H9 (cell line): ENCODE results near the gene KRTAP10-11. TPM values are rescaled to one million over a fixed set of nuclear protein-coding genes. Genes with fewer than 3 reads are reported as not detected.

ENCODE experiments used
- DNase-seq: peaks from one replicate; pipeline ENCODE4 v3.0.0-alpha.2; 2017
- H2AFZ ChIP-seq: one replicate; pipeline ENCODE4 v1.6.1; 2013; ENCODE audit warnings: mild to moderate bottlenecking, low read length, control low read depth, moderate library complexity
- H2AK5ac ChIP-seq: 2 replicates; pipeline ENCODE4 v1.6.1; 2013; ENCODE audit warnings: low read length, control low read depth, mixed read lengths; ENCODE audit not compliant: insufficient read length
- H2BK120ac ChIP-seq: one replicate; pipeline ENCODE4 v1.6.1; 2013; ENCODE audit warnings: low read depth, mild to moderate bottlenecking, low read length, control low read depth, inconsistent platforms; ENCODE audit not compliant: poor library complexity, severe bottlenecking
- H2BK12ac ChIP-seq: 2 replicates; pipeline ENCODE4 v1.6.1; 2013; ENCODE audit warnings: low read length, control low read depth, mixed read lengths, low read depth; ENCODE audit not compliant: insufficient read length
- H2BK15ac ChIP-seq: 2 replicates; pipeline ENCODE4 v1.6.1; 2013; ENCODE audit warnings: low read depth, low read length, control low read depth
- H2BK20ac ChIP-seq: one replicate; pipeline ENCODE4 v1.6.1; 2013; ENCODE audit warnings: low read depth, mild to moderate bottlenecking, low read length, control low read depth, inconsistent platforms; ENCODE audit not compliant: poor library complexity, severe bottlenecking
- H2BK5ac ChIP-seq: 2 replicates; pipeline ENCODE4 v1.6.1; 2013; ENCODE audit warnings: low read length, control low read depth, mixed read lengths; ENCODE audit not compliant: insufficient read length
- H3K14ac ChIP-seq: 2 replicates; pipeline ENCODE4 v1.6.1; 2013; ENCODE audit warnings: low read length, control low read depth; ENCODE audit not compliant: insufficient read depth
- H3K18ac ChIP-seq: 2 replicates; pipeline ENCODE4 v1.6.1; 2013; ENCODE audit warnings: low read depth, mild to moderate bottlenecking, mixed read lengths, low read length, control low read depth; ENCODE audit not compliant: insufficient read length
- H3K23ac ChIP-seq: 2 replicates; pipeline ENCODE4 v1.6.1; 2013; ENCODE audit warnings: low read length, control low read depth, mixed read lengths, low read depth; ENCODE audit not compliant: insufficient read length
- H3K23me2 ChIP-seq: 2 replicates; pipeline ENCODE4 v1.6.1; 2013; ENCODE audit warnings: low read depth, mild to moderate bottlenecking, mixed read lengths, low read length, control low read depth; ENCODE audit not compliant: insufficient read length, poor library complexity, severe bottlenecking
- H3K27ac ChIP-seq: 2 replicates; pipeline ENCODE4 v1.5.1; 2013; ENCODE audit warnings: low read length, control low read depth, mixed read lengths, low read depth; ENCODE audit not compliant: insufficient read length
- H3K27me3 ChIP-seq: 2 replicates; pipeline ENCODE4 v1.6.1; 2013; ENCODE audit warnings: low read length, control low read depth, inconsistent platforms; ENCODE audit not compliant: insufficient read depth
- H3K4ac ChIP-seq: 2 replicates; pipeline ENCODE4 v1.6.1; 2013; ENCODE audit warnings: low read depth, mild to moderate bottlenecking, control low read depth, inconsistent platforms, low read length, moderate library complexity
- H3K4me1 ChIP-seq: 2 replicates; pipeline ENCODE4 v1.6.1; 2013; ENCODE audit warnings: low read length, control low read depth, inconsistent platforms; ENCODE audit not compliant: insufficient read depth
- H3K4me2 ChIP-seq: 2 replicates; pipeline ENCODE4 v1.6.1; 2013; ENCODE audit warnings: low read length, control low read depth, mixed read lengths; ENCODE audit not compliant: insufficient read length, insufficient read depth
- H3K56ac ChIP-seq: 2 replicates; pipeline ENCODE4 v1.6.1; 2013; ENCODE audit warnings: low read depth, mild to moderate bottlenecking, mixed read lengths, low read length, control low read depth; ENCODE audit not compliant: insufficient read length
- H3K79me1 ChIP-seq: 2 replicates; pipeline ENCODE4 v1.6.1; 2013; ENCODE audit warnings: low read depth, mild to moderate bottlenecking, moderate library complexity, low read length, control low read depth, inconsistent platforms; ENCODE audit not compliant: insufficient read depth, poor library complexity, severe bottlenecking
- H3K79me2 ChIP-seq: 2 replicates; pipeline ENCODE4 v1.6.1; 2013; ENCODE audit warnings: low read length, control low read depth, inconsistent platforms; ENCODE audit not compliant: insufficient read depth
- H3K9ac ChIP-seq: 2 replicates; pipeline ENCODE4 v1.6.1; 2013; ENCODE audit warnings: low read length, control low read depth, mixed read lengths; ENCODE audit not compliant: insufficient read length; ENCODE audit errors: extremely low read depth
- H3K9me3 ChIP-seq: one replicate; pipeline ENCODE4 v1.6.1; 2013; ENCODE audit warnings: low read depth, low read length, inconsistent platforms; ENCODE audit not compliant: control insufficient read depth
- H3T11ph ChIP-seq: one replicate; pipeline ENCODE4 v1.6.1; 2013; ENCODE audit warnings: mild to moderate bottlenecking, low read length, control low read depth, inconsistent platforms
- H4K20me1 ChIP-seq: one replicate; pipeline ENCODE4 v1.6.1; 2013; ENCODE audit not compliant: control insufficient read depth, insufficient read length, insufficient read depth
- H4K5ac ChIP-seq: 2 replicates; pipeline ENCODE4 v1.6.1; 2013; ENCODE audit warnings: low read depth, mild to moderate bottlenecking, mixed read lengths, low read length, control low read depth; ENCODE audit not compliant: insufficient read length
- H4K8ac ChIP-seq: replicated peaks from 2 replicates; pipeline ENCODE4 v1.6.1; 2013; ENCODE audit warnings: low read length, control low read depth, mixed read lengths, low read depth; ENCODE audit not compliant: insufficient read length
- H4K91ac ChIP-seq: 2 replicates; pipeline ENCODE4 v1.6.1; 2013; ENCODE audit warnings: low read depth, mild to moderate bottlenecking, moderate library complexity, mixed read lengths, low read length, control low read depth; ENCODE audit not compliant: insufficient read length
- H3K27ac Mint-ChIP-seq, 3 experiments: 2 replicates in 2 of 3; 3 replicates in 1 of 3; pipeline ENCODE4 v1.8.0; 2020 to 2021; ENCODE audit warnings: mixed read lengths in 3 of 3, mild to moderate bottlenecking in 1 of 3, moderate library complexity in 1 of 3
- H3K27me3 Mint-ChIP-seq: 2 replicates; pipeline ENCODE4 v1.8.0; 2021; ENCODE audit warnings: low read depth, mild to moderate bottlenecking, moderate library complexity, mixed read lengths
- H3K36me3 Mint-ChIP-seq, 3 experiments: 2 replicates in 2 of 3; 3 replicates in 1 of 3; pipeline ENCODE4 v1.8.0; 2020 to 2021; ENCODE audit warnings: low read depth in 3 of 3, mixed read lengths in 3 of 3; ENCODE audit not compliant: insufficient read depth in 1 of 3
- H3K4me1 Mint-ChIP-seq, 2 experiments: 2 replicates each; pipeline ENCODE4 v1.8.0; 2020; ENCODE audit warnings: mixed read lengths in 2 of 2
- H3K4me3 Mint-ChIP-seq, 2 experiments: 2 replicates in 1 of 2; 3 replicates in 1 of 2; pipeline ENCODE4 v1.8.0; 2020 to 2021; ENCODE audit warnings: mild to moderate bottlenecking in 2 of 2, mixed read lengths in 2 of 2, moderate library complexity in 1 of 2
- H3K9me3 Mint-ChIP-seq, 2 experiments: 2 replicates in 1 of 2; 3 replicates in 1 of 2; pipeline ENCODE4 v1.8.0; 2020; ENCODE audit warnings: mild to moderate bottlenecking in 2 of 2, mixed read lengths in 2 of 2, moderate library complexity in 1 of 2
- WGBS: extraction: QIAGEN DNeasy Blood & Tissue Kit; methylation state at CpG from one replicate; pipeline ENCODE4 v1.1.7; 2013; ENCODE audit warnings: missing lambda C conversion rate, low lambda C conversion rate, mixed read lengths; ENCODE audit not compliant: insufficient read length; ENCODE audit errors: extremely low coverage; 5-methylcytosine and 5-hydroxymethylcytosine counted together
- total RNA-seq: library from RNA; stranded (reverse); gene quantifications from 2 replicates; pipeline ENCODE4 v1.2.1, GENCODE V29; 2021
- TF ChIP-seq, protein P1 (sequence below): fragments of 200-600 bp; sonication (generic); conservative IDR thresholded peaks from 3 replicates; pipeline ENCODE4 v1.8.0; 2021; ENCODE audit warnings: antibody characterized with exemption, mild to moderate bottlenecking

The KRTAP10-11 gene
- total RNA-seq, 1 experiment from 2014 or later, result not detected

DNA sequence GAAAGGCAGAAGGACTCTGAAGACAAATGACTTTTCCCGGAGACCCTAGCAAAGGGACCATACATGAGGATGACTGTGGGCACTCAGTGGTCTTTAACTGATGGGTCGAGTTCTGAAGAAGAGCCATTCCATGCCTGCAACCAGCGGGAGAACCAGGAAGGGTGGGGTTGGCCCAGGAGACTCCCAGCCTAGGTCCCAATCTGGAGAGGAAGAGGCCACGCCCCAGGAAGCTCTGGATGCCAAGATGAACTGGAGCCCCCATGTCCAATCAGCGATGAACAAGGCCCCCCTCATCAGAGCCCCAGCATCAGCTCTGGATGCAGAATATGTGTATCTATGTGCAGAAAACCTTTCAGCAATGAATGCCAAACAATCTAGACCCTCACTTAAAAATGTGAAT, 5.5 kb upstream of the KRTAP10-11 start:
- Mint-ChIP-seq H3K27ac (no peak overlapping the region), H3K27me3 (peaks cover 11% of the 10 kb centered on the region), H3K9me3 (peaks cover 22% of the 10 kb centered on the region in 2 experiments), H3K36me3 (peaks cover 7 to 20% (median 13%) of the 10 kb centered on the region in 3 experiments), H3K4me1 (peaks cover 9 to 11% of the 10 kb centered on the region in 2 experiments), H3K4me3 (no peak overlapping the region)
- Histone ChIP-seq H3K23ac (no peak overlapping the region), H2BK15ac (no peak overlapping the region), H3K4ac (no peak overlapping the region), H4K91ac (no peak overlapping the region), H3K79me2 (no peaks in the 10 kb centered on the region), H4K20me1 (no peaks in the 10 kb centered on the region), H3K14ac (no peak overlapping the region), H2BK12ac (no peak overlapping the region), H3K4me1 (no peaks in the 10 kb centered on the region), H3K27ac (no peak overlapping the region), H2BK20ac (no peak overlapping the region), H2BK5ac (no peak overlapping the region), H3K9ac (no peak overlapping the region), H3K79me1 (no peaks in the 10 kb centered on the region), H3K9me3 (no peaks in the 10 kb centered on the region), H3K18ac (no peak overlapping the region), H3K4me2 (no peak overlapping the region), H4K8ac (no peak overlapping the region), H3K56ac (no peak overlapping the region), H3K23me2 (no peaks in the 10 kb centered on the region), H2BK120ac (no peak overlapping the region), H2AK5ac (no peak overlapping the region), H3T11ph (no peak overlapping the region), H4K5ac (no peak overlapping the region), H2AFZ (no peak overlapping the region), H3K27me3 (no peaks in the 10 kb centered on the region)
- TF ChIP-seq, protein P1, sequence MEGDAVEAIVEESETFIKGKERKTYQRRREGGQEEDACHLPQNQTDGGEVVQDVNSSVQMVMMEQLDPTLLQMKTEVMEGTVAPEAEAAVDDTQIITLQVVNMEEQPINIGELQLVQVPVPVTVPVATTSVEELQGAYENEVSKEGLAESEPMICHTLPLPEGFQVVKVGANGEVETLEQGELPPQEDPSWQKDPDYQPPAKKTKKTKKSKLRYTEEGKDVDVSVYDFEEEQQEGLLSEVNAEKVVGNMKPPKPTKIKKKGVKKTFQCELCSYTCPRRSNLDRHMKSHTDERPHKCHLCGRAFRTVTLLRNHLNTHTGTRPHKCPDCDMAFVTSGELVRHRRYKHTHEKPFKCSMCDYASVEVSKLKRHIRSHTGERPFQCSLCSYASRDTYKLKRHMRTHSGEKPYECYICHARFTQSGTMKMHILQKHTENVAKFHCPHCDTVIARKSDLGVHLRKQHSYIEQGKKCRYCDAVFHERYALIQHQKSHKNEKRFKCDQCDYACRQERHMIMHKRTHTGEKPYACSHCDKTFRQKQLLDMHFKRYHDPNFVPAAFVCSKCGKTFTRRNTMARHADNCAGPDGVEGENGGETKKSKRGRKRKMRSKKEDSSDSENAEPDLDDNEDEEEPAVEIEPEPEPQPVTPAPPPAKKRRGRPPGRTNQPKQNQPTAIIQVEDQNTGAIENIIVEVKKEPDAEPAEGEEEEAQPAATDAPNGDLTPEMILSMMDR, result no peak
- DNase-seq, result no peak
- WGBS, result no CpG with 5 or more reads among the region's 5 CpGs
